CD4-positive, alpha-beta T cell treated with Interleukin-17A for 1 hour (primary cell): ENCODE results near the gene PSMB11.
"Not testable (repeated sequence)": the region's sequence is repeated elsewhere in the genome, so short reads cannot be mapped to it uniquely, and the experiment has no call there.

Source experiments
- DNase-seq: peaks from one replicate; pipeline ENCODE4 v3.0.0-alpha.2; 2020

The PSMB11 gene, protein sequence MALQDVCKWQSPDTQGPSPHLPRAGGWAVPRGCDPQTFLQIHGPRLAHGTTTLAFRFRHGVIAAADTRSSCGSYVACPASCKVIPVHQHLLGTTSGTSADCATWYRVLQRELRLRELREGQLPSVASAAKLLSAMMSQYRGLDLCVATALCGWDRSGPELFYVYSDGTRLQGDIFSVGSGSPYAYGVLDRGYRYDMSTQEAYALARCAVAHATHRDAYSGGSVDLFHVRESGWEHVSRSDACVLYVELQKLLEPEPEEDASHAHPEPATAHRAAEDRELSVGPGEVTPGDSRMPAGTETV

GRCh38 chr14:23042162-23042965 is at the start of gene PSMB11:
Gene PSMB11, plus strand, starts transcription at chr14:23042212. Its CDS starts 14 bp downstream, at chr14:23042226.
- DNase-seq, result no peak

GRCh38 chr14:22993517-22993916 is 48.5 kb upstream of the PSMB11 start:
- no peak for DNase-seq

- peak; percentile 49 for DNase-seq
Observed at GRCh38 chr14:22994762-22995275, 47.2 kb upstream of the PSMB11 start.

DNA sequence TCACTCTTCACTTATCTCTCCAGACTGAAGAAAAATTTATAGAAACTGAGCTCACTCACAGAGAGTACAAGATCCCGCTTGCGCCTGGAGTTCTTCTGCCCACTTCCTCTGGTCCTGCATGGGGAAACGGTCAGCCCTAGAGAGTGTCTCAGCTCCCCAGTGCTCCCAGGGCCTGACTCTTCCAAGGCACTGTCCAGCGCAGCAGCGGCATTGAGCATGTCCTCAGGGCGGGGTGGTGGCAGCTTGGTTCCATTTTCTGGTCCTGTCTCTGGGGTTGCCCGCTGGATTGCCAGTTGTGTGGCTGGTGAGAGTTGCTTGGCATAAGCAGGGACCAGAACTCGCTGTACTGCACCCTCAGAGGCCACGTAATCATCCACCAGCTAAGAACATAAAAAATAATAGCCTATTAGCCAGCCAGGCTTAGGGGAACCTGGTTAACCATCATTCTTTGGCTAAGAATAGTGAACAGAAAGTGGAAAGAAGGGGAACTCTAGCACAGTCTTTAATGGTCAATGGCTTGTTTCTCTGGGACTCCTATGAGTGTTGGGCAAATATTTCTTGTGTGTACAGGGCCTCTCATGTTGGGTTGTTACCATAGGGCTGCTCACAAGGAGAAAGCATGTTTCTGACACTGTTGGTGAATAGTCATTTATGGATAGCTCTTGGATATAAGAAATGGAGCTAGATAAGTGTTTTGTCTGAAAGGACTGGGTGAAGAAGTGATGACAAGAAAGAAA is 46.0 kb upstream of the PSMB11 start:
- DNase-seq, result no peak

DNA sequence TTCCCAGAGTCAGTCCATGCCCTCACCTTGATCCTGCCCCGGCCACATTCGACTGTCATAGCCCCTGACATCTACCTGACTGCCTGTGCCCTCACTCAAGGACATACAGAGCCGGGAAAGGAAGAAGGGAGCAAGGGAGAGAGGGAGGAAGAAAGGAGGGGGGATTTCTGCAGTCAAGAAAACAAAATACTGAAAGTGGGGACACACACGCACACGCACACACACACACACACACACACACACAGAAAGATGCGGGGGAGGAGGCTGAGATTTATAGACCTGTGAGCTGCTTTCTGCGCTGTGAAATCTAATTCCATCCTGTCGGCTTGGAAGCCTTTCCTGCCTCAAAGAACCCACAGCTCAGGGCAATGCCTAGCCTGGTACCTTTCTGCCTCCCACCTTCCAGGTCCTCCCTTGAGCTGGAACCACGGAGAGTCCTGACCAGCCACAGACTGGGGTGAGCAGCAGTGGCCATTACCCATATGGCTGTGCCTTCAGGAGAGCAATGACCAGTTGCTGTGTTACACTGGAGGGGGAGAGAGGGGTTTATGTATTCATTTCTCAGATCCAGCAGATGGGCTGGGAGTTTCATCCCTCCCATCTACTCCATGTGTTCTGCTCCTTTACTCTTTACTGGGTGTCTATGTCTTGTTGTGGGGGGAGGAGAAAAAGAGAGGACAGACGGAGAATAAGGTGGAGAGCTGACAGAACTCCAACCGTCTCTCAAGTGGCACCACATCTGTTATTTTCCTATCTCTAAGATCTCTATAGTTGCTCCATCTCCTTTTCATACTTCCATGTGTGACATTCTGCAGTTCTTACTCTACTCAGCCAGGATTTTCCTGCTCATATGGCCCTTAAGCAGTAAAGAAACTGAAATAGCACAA is 45.0 kb upstream of the PSMB11 start:
- no peak for DNase-seq

DNA sequence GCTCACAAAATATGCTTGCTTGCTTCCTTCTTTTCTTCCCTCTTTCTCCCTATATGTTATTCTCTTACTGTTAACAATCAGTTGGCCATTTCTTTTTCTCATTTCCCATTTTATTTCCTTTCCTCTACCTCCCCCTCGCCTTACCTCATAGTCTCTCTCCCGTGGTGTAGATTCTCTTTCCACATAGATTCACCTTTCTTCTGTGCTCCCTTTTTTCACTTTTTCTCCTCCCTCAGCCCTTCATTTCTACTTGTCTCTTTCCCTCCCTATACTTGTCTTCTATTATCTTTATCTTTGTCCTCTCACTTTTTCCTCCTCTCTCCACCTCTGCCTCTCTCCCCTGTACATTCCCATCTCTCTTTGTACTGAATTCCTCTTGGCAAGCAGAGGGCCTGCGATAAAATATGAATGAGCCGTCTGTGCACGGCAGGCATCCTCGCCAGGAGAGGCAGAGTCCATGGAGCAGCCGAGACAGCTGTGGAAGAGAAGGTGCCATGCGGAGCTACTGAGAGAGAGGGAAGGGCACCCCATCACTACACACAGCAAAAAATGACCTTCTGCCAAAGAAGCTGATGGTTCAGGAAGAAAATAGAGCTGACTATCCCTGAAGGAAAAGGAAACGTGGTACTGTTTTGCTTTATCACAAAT is 44.2 kb upstream of the PSMB11 start:
- no peak for DNase-seq

- no peak for DNase-seq
Observed at GRCh38 chr14:22998329-22999012, 43.5 kb upstream of the PSMB11 start.

DNA sequence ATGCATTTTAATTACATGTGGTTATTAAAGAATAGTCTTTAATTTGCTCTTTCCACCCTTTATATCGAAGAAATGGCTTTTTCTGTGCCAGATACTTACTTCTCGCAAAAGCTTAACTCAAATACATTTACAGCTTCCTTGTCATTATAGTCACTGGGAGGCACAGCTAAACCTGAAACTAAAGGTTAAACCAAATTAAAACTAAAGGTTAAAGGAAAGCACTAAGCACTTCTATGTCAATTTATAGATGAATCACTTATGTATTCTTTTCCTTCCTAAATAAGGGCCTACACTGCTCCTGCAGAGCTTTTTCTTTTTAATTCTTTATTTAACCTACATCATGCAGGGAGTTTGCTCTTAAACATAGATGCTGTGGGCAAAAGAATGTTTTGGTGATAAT is 41.2 kb upstream of the PSMB11 start:
- no peak for DNase-seq

- DNase-seq, result no peak
Observed at GRCh38 chr14:23002592-23002991, 39.4 kb upstream of the PSMB11 start.

- DNase-seq, result not testable (repeated sequence)
Observed at GRCh38 chr14:23004274-23004673, 37.7 kb upstream of the PSMB11 start.

- no peak for DNase-seq
Observed at GRCh38 chr14:23005451-23006187, 36.4 kb upstream of the PSMB11 start.

DNA sequence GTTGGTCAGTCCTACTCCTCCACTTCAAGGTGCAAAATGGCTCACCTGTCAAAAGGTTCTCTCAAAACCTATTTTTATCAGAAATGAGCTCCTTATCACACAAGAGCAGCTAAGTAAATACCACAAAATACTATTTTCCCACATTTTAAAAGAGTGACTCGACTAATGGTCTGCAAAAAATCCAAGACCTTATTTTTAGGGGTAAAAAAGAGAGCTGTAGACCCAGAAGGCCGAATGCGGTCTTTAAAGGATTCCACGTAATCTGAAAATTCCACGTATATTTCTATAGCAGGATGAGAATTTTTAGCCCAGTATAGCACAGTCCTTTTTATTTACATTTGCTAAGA is 35.9 kb upstream of the PSMB11 start:
- DNase-seq, result no peak

GRCh38 chr14:23006544-23007419 is 35.2 kb upstream of the PSMB11 start:
- DNase-seq, result peak; percentile 99

- DNase-seq, result no peak
Observed at GRCh38 chr14:23008831-23009230, 33.2 kb upstream of the PSMB11 start.

DNA sequence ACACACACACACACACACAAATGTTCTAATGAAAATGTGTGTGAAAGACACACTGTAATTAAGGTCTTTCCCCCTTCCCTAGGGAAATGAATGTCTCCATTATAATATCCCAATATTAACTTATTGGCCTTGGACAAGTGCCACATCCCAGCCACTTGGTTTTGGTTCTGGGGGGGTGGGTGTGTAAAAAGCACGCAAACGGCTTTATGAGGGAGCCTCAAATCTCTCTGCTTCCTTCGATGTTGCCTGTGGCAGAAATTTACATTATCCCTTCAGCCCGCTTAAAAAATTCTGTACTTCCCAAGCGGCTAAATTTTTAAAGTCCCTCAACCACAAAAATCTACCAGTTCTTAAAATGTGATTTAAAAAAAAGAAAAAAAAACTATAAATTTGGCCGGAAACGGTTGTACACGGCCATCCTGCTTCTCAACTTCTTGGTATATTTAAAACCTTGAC is 32.5 kb upstream of the PSMB11 start:
- DNase-seq, result no peak

DNA sequence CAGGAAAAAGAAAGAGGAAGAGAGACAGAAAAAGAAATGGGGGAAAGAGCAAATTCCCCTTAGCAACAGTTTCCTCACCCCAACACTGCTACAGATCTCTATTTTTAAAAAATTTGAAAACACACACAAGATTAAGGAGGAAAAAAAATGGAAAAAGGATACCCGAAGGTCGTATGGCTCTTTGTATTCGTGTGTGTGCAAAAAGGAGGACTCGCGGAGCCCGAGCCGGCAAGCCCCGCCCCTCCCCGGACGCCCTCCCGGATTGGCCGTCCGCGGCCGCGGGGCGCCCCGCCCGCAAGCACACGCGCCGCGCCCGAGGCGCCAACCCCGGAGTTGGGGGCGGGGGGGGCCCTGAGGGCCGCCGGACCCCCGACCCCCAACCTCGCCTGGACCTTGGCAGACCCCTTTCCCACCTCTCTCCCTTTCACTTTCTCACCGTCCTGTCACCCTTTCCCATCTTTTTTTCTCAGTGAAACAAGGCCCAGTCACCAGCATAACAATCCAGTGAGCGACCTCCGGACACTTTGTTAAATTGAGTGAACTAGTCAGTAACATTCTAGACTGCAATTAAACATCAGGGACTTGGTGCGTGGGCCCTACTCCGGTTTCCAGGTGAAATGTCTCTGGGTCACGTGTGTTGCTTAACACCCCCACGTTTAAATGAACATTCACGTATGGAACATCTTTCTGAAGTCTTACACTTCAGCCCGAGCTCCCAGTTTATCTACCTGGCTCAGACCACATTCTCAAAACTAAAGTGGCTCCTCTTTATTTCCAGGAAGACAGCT is 31.9 kb upstream of the PSMB11 start, which contains the start of gene C14orf93:
TSS of gene C14orf93 (minus strand) at position 205 of the 788 bp plus-strand sequence. CDS start 11,120 bp downstream, outside the sequence.
- peak; percentile 80 for DNase-seq

GRCh38 chr14:23013054-23013748 is 28.8 kb upstream of the PSMB11 start:
- DNase-seq, result no peak

GRCh38 chr14:23013749-23014054 is 28.3 kb upstream of the PSMB11 start:
- not testable (repeated sequence) for DNase-seq
